SW480 (cell line): ENCODE results near the gene ADIRF.
A peak's percentile ranks its signal among the peaks of the same experiment; 100 is the strongest.
"Not testable (repeated sequence)": the region's sequence is repeated elsewhere in the genome, so short reads cannot be mapped to it uniquely, and the experiment has no call there.

Experiments
- DNase-seq: peaks from one replicate; pipeline ENCODE4 v3.0.0-alpha.2; 2016; ENCODE audit warnings: low spot score

The ADIRF gene

GRCh38 chr10:86946213-86947155, 21.8 kb upstream of the ADIRF start:
- DNase-seq: no peak

- not testable (repeated sequence) for DNase-seq
These were observed 20.5 kb upstream of the ADIRF start for GRCh38 chr10:86947806-86948205.

GRCh38 chr10:86950349-86950748, 17.9 kb upstream of the ADIRF start:
- DNase-seq: no peak

GRCh38 chr10:86951184-86951761, 17.0 kb upstream of the ADIRF start:
- DNase-seq: no peak

GRCh38 chr10:86952106-86952505, 16.2 kb upstream of the ADIRF start:
- DNase-seq: no peak

- DNase-seq: not testable (repeated sequence)
These were observed 15.6 kb upstream of the ADIRF start for GRCh38 chr10:86952697-86953096.

GRCh38 chr10:86953747-86954680, 14.3 kb upstream of the ADIRF start:
- DNase-seq: no peak

GRCh38 chr10:86954681-86955500, 13.4 kb upstream of the ADIRF start:
- no peak for DNase-seq

GRCh38 chr10:86955501-86956194, 12.6 kb upstream of the ADIRF start:
- DNase-seq: no peak

GRCh38 chr10:86956195-86956847, 12.0 kb upstream of the ADIRF start:
- DNase-seq: no peak

GRCh38 chr10:86956848-86957448, 11.3 kb upstream of the ADIRF start:
- no peak for DNase-seq

- DNase-seq: no peak
These were observed 10.7 kb upstream of the ADIRF start, which contains the start of gene MMRN2 for GRCh38 chr10:86957471-86958115. TSS of gene MMRN2 (minus strand) at chr10:86957615. CDS start at chr10:86957541, 74 bp downstream.

GRCh38 chr10:86958116-86958900, 10.0 kb upstream of the ADIRF start, which contains the start of gene SNCG:
TSS of gene SNCG (plus strand) at chr10:86958599. CDS start at chr10:86958698, 99 bp downstream.
- no peak for DNase-seq

GRCh38 chr10:86958901-86959736, 9.2 kb upstream of the ADIRF start:
- peak; percentile 61 for DNase-seq

GRCh38 chr10:86959737-86960002, 8.6 kb upstream of the ADIRF start:
- DNase-seq: no peak

GRCh38 chr10:86960003-86960862, 8.0 kb upstream of the ADIRF start:
- DNase-seq: peak; percentile 58
